ENCODE results near the gene CAMSAP3. TPM values are rescaled to one million over a fixed set of nuclear protein-coding genes. Genes with fewer than 3 reads are reported as not detected.

CAMSAP3 gene
- total and polyA plus RNA-seq, 2 donors (not counting 1 experiment from before 2014, with no cell fraction given) = 1.0 to 1.3 TPM

DNA sequence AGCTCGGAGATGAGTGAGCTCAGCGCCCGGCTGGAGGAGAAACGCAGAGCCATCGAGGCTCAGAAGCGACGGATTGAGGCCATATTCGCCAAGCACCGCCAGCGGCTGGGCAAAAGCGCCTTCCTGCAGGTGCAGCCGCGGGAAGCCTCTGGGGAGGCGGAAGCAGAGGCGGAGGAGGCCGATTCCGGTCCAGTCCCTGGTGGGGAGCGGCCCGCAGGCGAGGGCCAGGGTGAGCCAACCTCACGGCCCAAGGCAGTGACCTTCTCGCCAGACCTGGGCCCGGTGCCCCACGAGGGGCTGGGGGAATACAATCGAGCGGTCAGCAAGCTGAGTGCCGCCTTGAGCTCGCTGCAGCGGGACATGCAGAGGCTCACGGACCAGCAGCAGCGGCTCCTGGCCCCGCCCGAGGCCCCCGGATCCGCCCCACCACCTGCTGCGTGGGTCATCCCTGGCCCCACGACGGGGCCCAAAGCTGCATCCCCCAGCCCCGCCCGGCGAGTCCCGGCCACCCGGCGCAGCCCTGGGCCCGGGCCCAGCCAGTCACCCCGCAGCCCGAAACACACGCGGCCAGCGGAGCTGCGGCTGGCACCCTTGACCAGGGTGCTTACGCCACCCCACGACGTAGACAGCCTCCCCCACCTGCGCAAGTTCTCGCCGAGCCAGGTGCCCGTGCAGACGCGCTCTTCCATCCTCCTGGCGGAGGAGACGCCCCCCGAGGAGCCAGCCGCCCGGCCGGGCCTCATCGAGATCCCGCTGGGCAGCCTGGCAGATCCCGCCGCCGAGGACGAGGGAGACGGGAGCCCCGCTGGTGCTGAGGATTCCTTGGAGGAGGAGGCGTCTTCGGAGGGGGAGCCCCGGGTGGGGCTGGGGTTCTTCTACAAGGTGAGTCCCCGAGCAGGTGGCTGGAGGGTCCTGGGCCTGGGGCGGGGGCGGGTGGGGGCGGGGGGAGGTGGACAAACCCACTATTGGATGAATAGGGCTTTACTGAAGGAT, 16.9 kb downstream of the CAMSAP3 start:
- no peaks in the 10 kb centered on the region for H4K20me1 ChIP-seq (ENCODE audit: control insufficient read depth, insufficient read depth, low read length, poor library complexity, severe bottlenecking)
- no peaks in the 10 kb centered on the region for H3K4me1 Mint-ChIP-seq
- ATAC-seq (ENCODE audit: low read depth) (no peak), DNase-seq (no peak)
- no peaks in the 10 kb centered on the region for H3K9me3 Mint-ChIP-seq (ENCODE audit: insufficient read depth)
- H3K4me3 Mint-ChIP-seq = no peak overlapping the region
- ChIA-PET CTCF (no interaction called here), POLR2A (no interaction called here)
- no peaks in the 10 kb centered on the region for H3K4me1 ChIP-seq (ENCODE audit: control insufficient read depth in 2 of 2, insufficient read depth in 2 of 2, low read length in 2 of 2)
- no peak overlapping the region for H3K4me3 ChIP-seq (ENCODE audit: control extremely low read depth in 1 of 5, extremely low read depth in 1 of 5, insufficient read depth in 1 of 5, low read depth in 2 of 5, low read length in 4 of 5)
- H3K27me3 Mint-ChIP-seq = no peaks in the 10 kb centered on the region
- H3K79me2 ChIP-seq (ENCODE audit: control insufficient read depth, insufficient read depth, low read length) = no peaks in the 10 kb centered on the region
- no peaks in the 10 kb centered on the region for H3K36me3 ChIP-seq (replicated peaks in 1 of 2; ENCODE audit: control extremely low read depth in 1 of 2, control insufficient read depth in 1 of 2, extremely low read depth in 1 of 2, insufficient read depth in 2 of 2, low read length in 1 of 2)
- no peak overlapping the region for H3K27ac ChIP-seq (ENCODE audit: low read length in 2 of 2)
- 94% methylated on average over 72 of the region's 81 CpGs for WGBS (ENCODE audit: insufficient coverage)
- TF ChIP-seq EZH2 (IDR thresholded peaks at IDR 0.05; ENCODE audit: borderline replicate concordance, insufficient read depth, low read depth, low read length, poor library complexity, severe bottlenecking) = no peak
- TF ChIP-seq, protein P1, sequence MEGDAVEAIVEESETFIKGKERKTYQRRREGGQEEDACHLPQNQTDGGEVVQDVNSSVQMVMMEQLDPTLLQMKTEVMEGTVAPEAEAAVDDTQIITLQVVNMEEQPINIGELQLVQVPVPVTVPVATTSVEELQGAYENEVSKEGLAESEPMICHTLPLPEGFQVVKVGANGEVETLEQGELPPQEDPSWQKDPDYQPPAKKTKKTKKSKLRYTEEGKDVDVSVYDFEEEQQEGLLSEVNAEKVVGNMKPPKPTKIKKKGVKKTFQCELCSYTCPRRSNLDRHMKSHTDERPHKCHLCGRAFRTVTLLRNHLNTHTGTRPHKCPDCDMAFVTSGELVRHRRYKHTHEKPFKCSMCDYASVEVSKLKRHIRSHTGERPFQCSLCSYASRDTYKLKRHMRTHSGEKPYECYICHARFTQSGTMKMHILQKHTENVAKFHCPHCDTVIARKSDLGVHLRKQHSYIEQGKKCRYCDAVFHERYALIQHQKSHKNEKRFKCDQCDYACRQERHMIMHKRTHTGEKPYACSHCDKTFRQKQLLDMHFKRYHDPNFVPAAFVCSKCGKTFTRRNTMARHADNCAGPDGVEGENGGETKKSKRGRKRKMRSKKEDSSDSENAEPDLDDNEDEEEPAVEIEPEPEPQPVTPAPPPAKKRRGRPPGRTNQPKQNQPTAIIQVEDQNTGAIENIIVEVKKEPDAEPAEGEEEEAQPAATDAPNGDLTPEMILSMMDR (IDR thresholded peaks at IDR 0.05) = no peak
- intact Hi-C loops (cut with micrococcal nuclease) = no loop called here
- H3K9me3 ChIP-seq (ENCODE audit: control extremely low read depth in 1 of 3, control insufficient read depth in 2 of 3, insufficient read depth in 1 of 3, low read length in 2 of 3) = peaks cover 0 to 4% (median 0%) of the 10 kb centered on the region in 3 donors
- no peak overlapping the region for H3K27ac Mint-ChIP-seq
- no peak overlapping the region for H3K4me2 ChIP-seq (replicated peaks; ENCODE audit: low read depth, low read length, poor library complexity, severe bottlenecking)
- no peak overlapping the region for H3K9ac ChIP-seq (ENCODE audit: low read length)
- H2AFZ ChIP-seq (ENCODE audit: insufficient read depth, low read depth, low read length, poor library complexity, severe bottlenecking) = no peak overlapping the region
- H3K27me3 ChIP-seq (replicated peaks in 1 of 4; ENCODE audit: control extremely low read depth in 1 of 4, control insufficient read depth in 3 of 4, insufficient read depth in 4 of 4, low read length in 3 of 4) = no peaks in the 10 kb centered on the region

Measured in B cell (primary cell).